Gastrocnemius medialis (tissue), 4 donors: ENCODE results near the gene KLHL18.

Experiments used
- CTCF ChIP-seq, 5 experiments: fragments of 450-650 bp in 3 of 5; fragments of 200-600 bp in 2 of 5; sonication (generic) in 2 of 5; IDR thresholded peaks in 4 of 5; conservative IDR thresholded peaks in 1 of 5; 1 replicate in 4 of 5; 2 replicates in 1 of 5; pipeline ENCODE4 v1.5.1; 2016 to 2019; ENCODE audit warnings: antibody characterized with exemption in 5 of 5, mild to moderate bottlenecking in 3 of 5, moderate library complexity in 3 of 5
- POLR2A ChIP-seq, 2 donors: fragments of 450-650 bp; IDR thresholded peaks; one replicate each; pipeline ENCODE4 v1.6.1; 2017; ENCODE audit warnings: antibody characterized with exemption in 2 of 2, mild to moderate bottlenecking in 2 of 2, moderate library complexity in 2 of 2

DNA sequence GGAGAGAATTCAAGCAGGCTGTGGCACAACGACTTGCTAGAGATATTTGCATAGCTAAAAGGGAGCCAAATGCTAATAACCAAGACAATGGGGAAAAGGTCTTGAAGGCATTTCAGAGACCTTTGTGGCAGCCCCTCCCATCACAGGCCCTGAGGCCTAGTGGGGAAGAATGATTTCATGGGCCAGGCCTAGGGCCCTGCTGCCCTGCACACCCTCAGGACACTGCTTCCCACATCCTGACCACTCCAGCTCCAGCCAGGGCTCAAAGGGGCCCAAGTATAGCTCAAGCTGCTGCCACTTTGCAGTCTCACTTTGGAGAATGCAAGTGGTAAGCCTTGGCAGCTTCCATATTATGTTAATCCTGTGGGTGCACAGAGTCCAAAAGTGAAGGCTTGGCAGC is 76.6 kb downstream of the KLHL18 start:
- no peak for TF ChIP-seq CTCF (IDR thresholded peaks at IDR 0.05 in 4 of 5, conservative IDR thresholded peaks at IDR 0.05 in 1 of 5)
- TF ChIP-seq POLR2A (IDR thresholded peaks at IDR 0.05): no peak
